Astrocyte (in vitro differentiated cells and primary cell): ENCODE data around the gene EHD4.

Experiments used
- CTCF ChIP-seq: IDR thresholded peaks from 2 replicates; pipeline ENCODE4 v1.5.1; 2011; ENCODE audit warnings: low read depth, mild to moderate bottlenecking, inconsistent platforms, low read length, moderate library complexity; ENCODE audit not compliant: insufficient read depth
- EZH2 ChIP-seq: IDR thresholded peaks from 2 replicates; pipeline ENCODE4 v1.6.1; 2012; ENCODE audit warnings: mild to moderate bottlenecking, low read length, inconsistent platforms; ENCODE audit not compliant: insufficient read depth

- TF ChIP-seq CTCF (no peak), EZH2 (no peak)
Measured at GRCh38 chr15:41874736-41875135, 97.6 kb downstream of the EHD4 start.
